Progenitor cell of endocrine pancreas (in vitro differentiated cells): ENCODE results near the gene SPOCD1. TPM values are rescaled to one million over a fixed set of nuclear protein-coding genes. Genes with fewer than 3 reads are reported as not detected.

Experiments
- DNase-seq: peaks from one replicate; pipeline ENCODE4 v3.0.0; 2021; ENCODE audit warnings: low spot score; ENCODE audit not compliant: unreplicated experiment
- H3K27ac Mint-ChIP-seq: 2 replicates; pipeline ENCODE4 v1.8.0; 2021; ENCODE audit warnings: mild to moderate bottlenecking, moderate library complexity, mixed read lengths
- H3K27me3 Mint-ChIP-seq: 2 replicates; pipeline ENCODE4 v1.8.0; 2021; ENCODE audit warnings: mixed read lengths
- H3K36me3 Mint-ChIP-seq: 2 replicates; pipeline ENCODE4 v1.8.0; 2022; ENCODE audit warnings: mixed read lengths; ENCODE audit not compliant: insufficient read depth
- H3K4me1 Mint-ChIP-seq: 2 replicates; pipeline ENCODE4 v1.8.0; 2021; ENCODE audit warnings: low read depth, mixed read lengths
- H3K4me3 Mint-ChIP-seq: 2 replicates; pipeline ENCODE4 v1.8.0; 2021; ENCODE audit warnings: low read depth, mild to moderate bottlenecking, moderate library complexity, mixed read lengths
- H3K9me3 Mint-ChIP-seq: 2 replicates; pipeline ENCODE4 v1.8.0; 2021; ENCODE audit warnings: low read depth, mixed read lengths
- total RNA-seq: library from RNA; stranded (reverse); gene quantifications from 2 replicates; pipeline ENCODE4 v1.2.1, GENCODE V29; 2021
- TF ChIP-seq, protein P1 (sequence below): fragments of 200-600 bp; sonication (generic); IDR thresholded peaks from one replicate; pipeline ENCODE4 v1.5.0; 2021; ENCODE audit warnings: antibody characterized with exemption, mild to moderate bottlenecking; ENCODE audit not compliant: unreplicated experiment

SPOCD1 gene
- total RNA-seq, 1 donor from 2014 or later, result 0.36 TPM

DNA sequence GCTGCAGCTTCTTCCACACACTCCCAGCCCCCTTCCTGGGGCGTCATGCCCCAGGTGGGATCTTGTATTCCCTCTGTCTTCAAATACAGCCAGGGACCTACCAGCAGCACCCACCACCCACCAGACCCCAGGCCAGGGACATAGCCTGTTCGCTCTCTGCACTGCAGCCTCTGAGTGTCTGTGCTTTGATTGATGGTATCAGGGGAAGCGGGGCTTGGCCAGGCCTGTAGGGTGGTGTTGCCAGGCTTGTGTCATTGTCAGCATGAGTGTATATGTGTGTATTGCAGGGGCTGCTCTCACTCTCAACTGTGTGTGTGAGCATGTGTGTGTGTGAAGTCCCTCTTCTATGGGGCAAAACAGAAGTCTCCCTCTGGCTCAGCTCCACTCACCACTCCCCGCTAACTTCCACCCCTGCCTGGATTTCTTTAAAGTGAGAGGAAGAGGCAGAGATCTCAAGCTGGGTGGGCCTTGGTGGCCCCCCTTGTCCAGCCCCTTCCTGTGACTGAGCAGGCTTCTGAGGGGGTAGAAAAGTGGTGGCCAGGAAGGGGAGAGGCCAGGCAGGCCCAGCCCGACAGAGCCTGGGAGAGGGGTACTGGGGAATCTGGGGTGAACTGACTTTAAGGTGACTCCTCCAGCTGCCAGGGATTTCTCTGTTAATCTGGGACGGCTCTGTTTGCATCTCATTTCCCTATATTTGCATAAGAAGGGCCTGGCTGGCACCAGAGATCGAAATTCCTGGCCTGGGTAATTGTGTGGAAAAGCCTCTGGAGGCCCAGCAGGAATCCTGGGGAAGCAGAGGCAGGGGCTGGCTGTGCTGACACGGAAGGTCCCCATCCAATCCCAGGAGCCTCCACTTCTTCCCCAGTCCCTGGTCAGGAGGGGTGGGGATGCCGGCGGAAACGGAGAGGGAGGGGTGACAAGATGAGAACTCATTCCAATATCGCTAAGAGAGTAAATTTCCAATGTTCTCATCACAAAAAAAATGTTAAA is 33.1 kb downstream of the SPOCD1 start:
- Mint-ChIP-seq H3K27me3 (peaks cover 8% of the 10 kb centered on the region), H3K9me3 (no peaks in the 10 kb centered on the region), H3K4me1 (peaks cover 11% of the 10 kb centered on the region), H3K27ac (no peak overlapping the region), H3K4me3 (no peak overlapping the region), H3K36me3 (no peaks in the 10 kb centered on the region)
- DNase-seq, result no peak
- TF ChIP-seq, protein P1, sequence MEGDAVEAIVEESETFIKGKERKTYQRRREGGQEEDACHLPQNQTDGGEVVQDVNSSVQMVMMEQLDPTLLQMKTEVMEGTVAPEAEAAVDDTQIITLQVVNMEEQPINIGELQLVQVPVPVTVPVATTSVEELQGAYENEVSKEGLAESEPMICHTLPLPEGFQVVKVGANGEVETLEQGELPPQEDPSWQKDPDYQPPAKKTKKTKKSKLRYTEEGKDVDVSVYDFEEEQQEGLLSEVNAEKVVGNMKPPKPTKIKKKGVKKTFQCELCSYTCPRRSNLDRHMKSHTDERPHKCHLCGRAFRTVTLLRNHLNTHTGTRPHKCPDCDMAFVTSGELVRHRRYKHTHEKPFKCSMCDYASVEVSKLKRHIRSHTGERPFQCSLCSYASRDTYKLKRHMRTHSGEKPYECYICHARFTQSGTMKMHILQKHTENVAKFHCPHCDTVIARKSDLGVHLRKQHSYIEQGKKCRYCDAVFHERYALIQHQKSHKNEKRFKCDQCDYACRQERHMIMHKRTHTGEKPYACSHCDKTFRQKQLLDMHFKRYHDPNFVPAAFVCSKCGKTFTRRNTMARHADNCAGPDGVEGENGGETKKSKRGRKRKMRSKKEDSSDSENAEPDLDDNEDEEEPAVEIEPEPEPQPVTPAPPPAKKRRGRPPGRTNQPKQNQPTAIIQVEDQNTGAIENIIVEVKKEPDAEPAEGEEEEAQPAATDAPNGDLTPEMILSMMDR, result no peak

DNA sequence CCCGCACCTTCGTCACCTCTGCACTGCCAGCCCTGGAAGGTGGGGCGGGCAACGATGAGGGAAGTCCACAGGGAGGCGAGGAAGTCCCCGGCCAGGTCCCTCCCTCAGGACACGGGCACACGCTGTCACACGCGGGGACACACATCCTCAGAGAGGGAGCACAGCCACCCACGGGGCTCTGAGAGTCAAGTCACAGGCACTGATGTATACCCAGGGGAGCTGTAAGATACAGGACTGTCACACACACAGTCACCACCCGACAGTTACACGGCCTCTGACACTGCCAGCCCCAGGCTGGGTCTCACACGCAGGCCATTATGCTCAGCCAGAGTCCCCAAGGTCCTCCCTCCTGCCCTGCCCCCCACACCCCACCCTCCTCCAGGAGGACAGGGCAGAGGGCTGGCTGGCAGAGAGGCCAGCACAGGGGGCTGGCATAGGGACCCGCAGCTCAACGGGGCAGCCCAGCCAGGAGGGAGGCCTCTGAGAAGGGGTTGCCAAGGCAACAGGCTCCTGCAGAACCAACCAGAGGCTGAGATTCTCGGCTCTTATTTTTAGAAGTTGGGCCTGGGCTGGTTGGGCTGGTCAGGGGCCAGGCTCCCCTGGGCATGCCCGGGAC is 34.0 kb downstream of the SPOCD1 start:
- TF ChIP-seq, protein P1, result no peak
- no peaks in the 10 kb centered on the region for H3K9me3 Mint-ChIP-seq
- H3K27ac Mint-ChIP-seq, result no peak overlapping the region
- no peak overlapping the region for H3K4me3 Mint-ChIP-seq
- H3K27me3 Mint-ChIP-seq, result peaks cover 15% of the 10 kb centered on the region
- no peaks in the 10 kb centered on the region for H3K36me3 Mint-ChIP-seq
- peaks cover 11% of the 10 kb centered on the region for H3K4me1 Mint-ChIP-seq
- DNase-seq, result no peak

DNA sequence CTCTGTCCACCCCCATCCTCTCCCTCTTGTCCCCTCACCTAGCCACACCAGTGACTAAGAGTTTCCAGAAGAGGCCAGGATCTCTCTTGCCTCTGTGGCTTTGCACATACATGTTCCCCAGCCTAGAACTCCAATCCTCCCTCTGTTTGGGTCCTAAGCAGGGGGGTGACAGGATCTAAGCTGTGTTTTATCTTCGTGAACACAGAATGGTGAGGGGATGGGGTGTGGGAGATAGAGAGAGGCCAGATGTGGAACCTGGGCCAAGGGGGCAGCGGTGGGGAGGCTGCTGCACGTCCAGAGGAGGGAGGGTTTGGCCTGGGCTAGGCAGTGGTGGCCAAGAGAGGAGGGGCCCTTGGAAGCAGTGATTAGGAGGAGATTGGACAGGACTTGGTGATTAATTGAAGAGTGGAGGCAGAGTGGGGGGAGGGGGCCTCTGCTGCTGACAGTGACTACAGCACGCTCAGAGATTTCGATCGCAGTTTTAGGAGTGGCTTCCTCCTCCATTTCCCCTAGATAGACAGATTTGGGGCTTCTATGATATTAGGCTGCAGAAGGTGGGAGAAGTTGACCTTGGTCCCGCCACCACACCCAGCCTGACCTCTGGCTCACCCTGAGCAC is 34.6 kb downstream of the SPOCD1 start:
- Mint-ChIP-seq H3K4me3 (no peak overlapping the region), H3K27ac (no peak overlapping the region), H3K36me3 (no peaks in the 10 kb centered on the region), H3K9me3 (no peaks in the 10 kb centered on the region), H3K4me1 (peaks cover 11% of the 10 kb centered on the region), H3K27me3 (peaks cover 21% of the 10 kb centered on the region)
- no peak for DNase-seq
- TF ChIP-seq, protein P1, result no peak

DNA sequence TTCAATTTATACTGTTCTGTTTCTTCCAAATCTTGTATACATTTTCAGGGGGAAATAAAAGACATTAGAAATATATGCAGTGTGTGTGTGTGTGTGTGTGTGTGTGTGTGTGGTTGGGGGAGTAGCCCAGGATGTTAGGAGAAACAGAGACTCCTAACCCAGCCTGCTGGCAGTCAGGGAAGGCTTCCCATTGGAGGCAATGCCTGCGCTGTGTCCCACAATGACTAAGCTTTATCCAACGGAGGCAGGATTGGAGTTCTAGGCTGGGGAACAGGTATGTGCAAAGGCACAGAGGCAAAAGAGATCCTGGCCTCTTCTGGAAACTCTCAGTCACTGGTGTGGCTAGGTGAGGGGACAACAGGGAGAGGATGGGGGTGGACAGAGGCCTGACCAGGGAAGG is 35.2 kb downstream of the SPOCD1 start:
- Mint-ChIP-seq H3K4me3 (no peak overlapping the region), H3K9me3 (no peaks in the 10 kb centered on the region), H3K36me3 (no peaks in the 10 kb centered on the region), H3K27me3 (peaks cover 26% of the 10 kb centered on the region), H3K4me1 (peaks cover 11% of the 10 kb centered on the region), H3K27ac (no peak overlapping the region)
- TF ChIP-seq, protein P1, result no peak
- DNase-seq, result no peak

DNA sequence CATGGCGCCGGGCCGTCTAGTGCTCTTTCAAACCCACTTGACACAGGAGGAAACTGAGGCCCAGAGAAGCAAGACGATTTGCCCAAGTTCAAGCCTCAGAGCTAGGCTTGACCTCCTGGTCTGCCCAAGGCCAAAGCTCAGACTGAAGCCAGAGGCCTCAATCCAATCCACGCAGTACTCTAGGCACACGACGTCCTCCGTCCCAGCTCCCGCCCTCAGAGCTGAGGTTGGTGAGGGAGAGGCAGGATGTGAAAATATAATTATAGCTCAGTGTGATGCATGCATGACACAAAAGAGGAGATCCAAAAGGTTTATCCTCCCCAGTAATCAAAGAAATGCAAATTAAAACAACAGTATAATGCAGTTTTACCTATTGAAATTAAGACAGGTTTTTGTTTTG is 36.1 kb downstream of the SPOCD1 start:
- Mint-ChIP-seq H3K27ac (no peak overlapping the region), H3K27me3 (peaks cover 35% of the 10 kb centered on the region), H3K9me3 (no peaks in the 10 kb centered on the region), H3K4me1 (peaks cover 11% of the 10 kb centered on the region), H3K4me3 (no peak overlapping the region), H3K36me3 (no peaks in the 10 kb centered on the region)
- TF ChIP-seq, protein P1, result no peak
- DNase-seq, result no peak
